ENCODE data around the gene STAB2.

Gene STAB2

GRCh38 chr12:103707446-103707845 lies 120.4 kb downstream of the STAB2 start:
- no peak for TF ChIP-seq CTCF (IDR thresholded peaks at IDR 0.05; ENCODE audit: poor library complexity, severe bottlenecking)
- no peaks in the 10 kb centered on the region for H3K27me3 ChIP-seq (ENCODE audit: insufficient read depth, poor library complexity, severe bottlenecking)
- no peak for DNase-seq (ENCODE audit: low spot score)

GRCh38 chr12:103710544-103710943 lies 123.5 kb downstream of the STAB2 start:
- no peak for ATAC-seq (ENCODE audit: low read depth)
- no peak for DNase-seq (ENCODE audit: low spot score)
- Histone ChIP-seq H3K4me1 (ENCODE audit: insufficient read depth, poor library complexity, severe bottlenecking) (no peaks in the 10 kb centered on the region), H3K9me3 (ENCODE audit: severe bottlenecking) (no peaks in the 10 kb centered on the region), H3K36me3 (ENCODE audit: low read depth) (no peaks in the 10 kb centered on the region), H3K4me3 (ENCODE audit: severe bottlenecking) (no peak overlapping the region), H3K27ac (ENCODE audit: poor library complexity, severe bottlenecking) (no peak overlapping the region), H3K27me3 (ENCODE audit: insufficient read depth, poor library complexity, severe bottlenecking) (no peaks in the 10 kb centered on the region)
- TF ChIP-seq CTCF (IDR thresholded peaks at IDR 0.05; ENCODE audit: poor library complexity, severe bottlenecking): no peak

More at GRCh38 chr12:103707446-103707845, 120.4 kb downstream of the STAB2 start:
- Histone ChIP-seq H3K4me3 (ENCODE audit: severe bottlenecking) (no peak overlapping the region), H3K27ac (ENCODE audit: poor library complexity, severe bottlenecking) (no peak overlapping the region), H3K36me3 (ENCODE audit: low read depth) (no peaks in the 10 kb centered on the region), H3K4me1 (ENCODE audit: insufficient read depth, poor library complexity, severe bottlenecking) (no peaks in the 10 kb centered on the region), H3K9me3 (ENCODE audit: severe bottlenecking) (no peaks in the 10 kb centered on the region)
- no peak for ATAC-seq (ENCODE audit: low read depth)

GRCh38 chr12:103712216-103712615 lies 125.1 kb downstream of the STAB2 start:
- Histone ChIP-seq H3K27ac (ENCODE audit: poor library complexity, severe bottlenecking) (no peak overlapping the region), H3K4me1 (ENCODE audit: insufficient read depth, poor library complexity, severe bottlenecking) (no peaks in the 10 kb centered on the region), H3K4me3 (ENCODE audit: severe bottlenecking) (no peak overlapping the region), H3K27me3 (ENCODE audit: insufficient read depth, poor library complexity, severe bottlenecking) (no peaks in the 10 kb centered on the region), H3K36me3 (ENCODE audit: low read depth) (no peaks in the 10 kb centered on the region), H3K9me3 (ENCODE audit: severe bottlenecking) (no peaks in the 10 kb centered on the region)
- TF ChIP-seq CTCF (IDR thresholded peaks at IDR 0.05; ENCODE audit: poor library complexity, severe bottlenecking): no peak
- DNase-seq (ENCODE audit: low spot score) (no peak), ATAC-seq (ENCODE audit: low read depth) (no peak)

- no peaks in the 10 kb centered on the region for H3K36me3 ChIP-seq (ENCODE audit: low read depth)
- no peaks in the 10 kb centered on the region for H3K4me1 ChIP-seq (ENCODE audit: insufficient read depth, poor library complexity, severe bottlenecking)
- no peak for DNase-seq (ENCODE audit: low spot score)
- ATAC-seq (ENCODE audit: low read depth): no peak
- no peaks in the 10 kb centered on the region for H3K27me3 ChIP-seq (ENCODE audit: insufficient read depth, poor library complexity, severe bottlenecking)
- H3K9me3 ChIP-seq (ENCODE audit: severe bottlenecking): no peaks in the 10 kb centered on the region
- TF ChIP-seq CTCF (IDR thresholded peaks at IDR 0.05; ENCODE audit: poor library complexity, severe bottlenecking): no peak
- no peak overlapping the region for H3K4me3 ChIP-seq (ENCODE audit: severe bottlenecking)
- H3K27ac ChIP-seq (ENCODE audit: poor library complexity, severe bottlenecking): no peak overlapping the region
Observed at GRCh38 chr12:103715494-103715893, 128.4 kb downstream of the STAB2 start.

GRCh38 chr12:103716517-103717196 lies 129.6 kb downstream of the STAB2 start:
- DNase-seq (ENCODE audit: low spot score) (no peak), ATAC-seq (ENCODE audit: low read depth) (no peak)
- H3K9me3 ChIP-seq (ENCODE audit: severe bottlenecking): no peaks in the 10 kb centered on the region
- H3K36me3 ChIP-seq (ENCODE audit: low read depth): no peaks in the 10 kb centered on the region
- no peak overlapping the region for H3K27ac ChIP-seq (ENCODE audit: poor library complexity, severe bottlenecking)
- no peak for TF ChIP-seq CTCF (IDR thresholded peaks at IDR 0.05; ENCODE audit: poor library complexity, severe bottlenecking)
- H3K4me1 ChIP-seq (ENCODE audit: insufficient read depth, poor library complexity, severe bottlenecking): no peaks in the 10 kb centered on the region
- no peaks in the 10 kb centered on the region for H3K27me3 ChIP-seq (ENCODE audit: insufficient read depth, poor library complexity, severe bottlenecking)
- H3K4me3 ChIP-seq (ENCODE audit: severe bottlenecking): no peak overlapping the region

Data from RWPE2 (cell line).